ENCODE data around the gene PDLIM1.

Gene PDLIM1

GRCh38 chr10:95265572-95265971 is 25.2 kb downstream of the PDLIM1 start:
- DNase-seq (ENCODE audit: low read depth in 2 of 2): no peak

- DNase-seq (ENCODE audit: low read depth in 2 of 2): no peak
Measured at GRCh38 chr10:95264227-95265051, 26.4 kb downstream of the PDLIM1 start.

- no peak for DNase-seq (ENCODE audit: low read depth in 2 of 2)
Measured at GRCh38 chr10:95263864-95264226, 27.0 kb downstream of the PDLIM1 start.

DNA sequence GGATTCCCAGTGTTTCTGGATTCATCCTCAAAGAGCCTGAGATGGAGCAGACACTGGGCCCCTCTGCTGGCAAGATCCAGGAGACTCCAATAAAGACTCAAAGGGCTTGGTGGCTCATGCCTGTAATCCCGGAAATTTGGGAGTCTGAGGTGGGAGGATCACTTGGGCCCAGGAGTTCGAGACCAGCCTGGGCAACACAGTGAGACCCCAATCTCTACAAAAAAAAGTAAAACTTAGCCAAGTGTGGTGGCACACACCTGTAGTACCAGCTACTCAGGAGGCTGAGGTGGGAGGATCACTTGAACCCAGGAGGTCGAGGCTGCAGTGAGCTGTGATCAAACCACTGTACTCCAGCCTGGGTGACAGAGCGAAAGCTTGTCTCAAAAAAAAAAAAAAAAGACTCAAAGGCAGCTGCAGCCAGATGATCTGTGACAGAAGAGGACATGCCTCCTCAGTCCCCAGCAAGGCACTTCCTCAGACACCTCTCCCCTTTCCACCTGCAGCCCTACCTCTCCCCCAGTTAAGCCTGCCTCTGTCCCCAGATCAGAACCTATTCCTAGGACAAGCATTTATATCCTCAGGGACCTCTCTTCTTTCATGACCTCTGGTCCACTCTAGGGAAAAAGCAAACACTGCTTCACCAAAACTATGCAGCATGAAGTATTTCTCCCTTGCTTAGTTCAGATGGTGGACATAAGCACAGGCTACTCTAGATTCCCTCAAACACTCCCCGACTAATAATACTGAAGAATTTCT is 27.9 kb downstream of the PDLIM1 start:
- DNase-seq (ENCODE audit: low read depth in 2 of 2): no peak

GRCh38 chr10:95261926-95262325 is 28.9 kb downstream of the PDLIM1 start:
- no peak for DNase-seq (ENCODE audit: low read depth in 2 of 2)

- no peak for DNase-seq (ENCODE audit: low read depth in 2 of 2)
Measured at GRCh38 chr10:95260909-95261552, 29.8 kb downstream of the PDLIM1 start.

GRCh38 chr10:95260397-95260881 is 30.4 kb downstream of the PDLIM1 start:
- no peak for DNase-seq (ENCODE audit: low read depth in 2 of 2)

GRCh38 chr10:95257849-95258248 is 33.0 kb downstream of the PDLIM1 start:
- no peak for DNase-seq (ENCODE audit: low read depth in 2 of 2)

DNA sequence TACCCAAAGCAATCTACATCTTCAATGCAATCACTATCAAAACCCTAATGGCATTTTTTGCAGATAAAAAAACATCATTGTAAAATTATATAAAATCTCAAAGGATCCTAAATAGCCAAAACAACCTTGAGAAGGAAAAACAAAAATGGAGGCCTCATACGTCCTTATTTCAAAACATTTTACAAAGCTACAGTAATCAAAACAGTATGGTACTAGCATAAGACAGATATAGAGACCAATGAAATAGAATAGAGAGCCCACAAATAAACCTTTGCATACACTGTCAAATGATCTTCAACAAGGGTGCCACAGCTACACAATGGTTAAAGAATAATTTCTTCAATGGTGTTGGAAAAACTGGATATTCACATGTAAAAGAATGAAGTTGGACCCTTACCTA is 34.5 kb downstream of the PDLIM1 start:
- DNase-seq (ENCODE audit: low read depth in 2 of 2): no peak

- no peak for DNase-seq (ENCODE audit: low read depth in 2 of 2)
Measured at GRCh38 chr10:95254629-95255028, 36.2 kb downstream of the PDLIM1 start.

DNA sequence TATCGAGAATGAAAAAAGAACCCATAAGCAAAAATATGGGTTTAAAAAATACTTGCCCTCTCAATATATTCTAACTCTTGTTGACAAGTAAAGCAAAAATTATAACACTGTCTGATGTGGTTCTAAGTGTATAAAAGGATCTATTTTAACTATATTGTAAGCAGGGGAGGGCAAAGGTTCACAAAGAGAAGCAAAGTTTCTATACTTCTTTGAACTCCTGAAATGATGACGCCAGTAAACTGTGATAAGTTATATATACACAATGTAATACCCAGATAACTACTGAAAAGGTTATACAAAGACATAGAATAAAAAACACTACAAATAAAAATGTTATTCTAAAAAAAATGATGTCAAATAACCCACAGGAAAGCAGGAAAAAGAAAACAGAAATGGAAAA is 37.1 kb downstream of the PDLIM1 start:
- DNase-seq (ENCODE audit: low read depth in 2 of 2): no peak

DNA sequence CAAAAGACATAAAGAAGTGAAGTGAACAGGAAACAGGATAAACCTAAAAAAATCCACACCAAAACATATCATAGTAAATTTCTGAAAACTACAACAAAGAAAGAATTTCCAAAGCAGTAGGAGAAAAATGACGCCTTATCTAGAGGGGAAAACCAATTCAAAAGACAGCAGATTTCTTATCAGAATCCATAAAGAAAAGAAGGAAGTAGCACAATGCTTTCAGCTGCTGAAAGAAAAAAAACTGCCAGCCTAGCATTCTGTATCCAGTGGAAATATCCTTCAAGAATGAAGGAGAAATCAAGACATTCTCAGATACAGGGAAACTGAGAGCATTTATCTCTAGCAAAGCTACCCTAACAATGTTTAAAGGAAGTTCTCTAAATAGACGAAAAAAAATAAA is 37.8 kb downstream of the PDLIM1 start:
- no peak for DNase-seq (ENCODE audit: low read depth in 2 of 2)

DNA sequence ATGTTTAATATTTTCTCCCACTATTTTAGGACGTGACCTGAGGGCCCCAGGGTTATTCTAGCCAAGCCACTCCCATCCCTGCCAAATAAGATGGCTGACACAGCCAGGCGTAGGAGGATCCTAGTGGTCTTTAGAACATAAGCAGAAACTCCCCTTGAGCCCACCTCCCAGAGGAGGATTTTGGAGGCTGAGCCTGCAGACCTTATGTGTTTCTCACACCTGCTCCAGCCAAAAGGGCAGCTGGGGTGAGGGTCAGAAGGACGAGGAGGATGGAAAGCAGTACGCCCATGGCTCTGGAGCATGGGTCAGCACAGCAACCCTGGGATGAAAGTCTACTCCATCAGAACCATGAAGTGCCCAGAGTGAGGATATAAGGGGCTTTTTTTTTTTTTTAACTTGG is 39.9 kb downstream of the PDLIM1 start:
- DNase-seq (ENCODE audit: low read depth in 2 of 2): no peak

DNA sequence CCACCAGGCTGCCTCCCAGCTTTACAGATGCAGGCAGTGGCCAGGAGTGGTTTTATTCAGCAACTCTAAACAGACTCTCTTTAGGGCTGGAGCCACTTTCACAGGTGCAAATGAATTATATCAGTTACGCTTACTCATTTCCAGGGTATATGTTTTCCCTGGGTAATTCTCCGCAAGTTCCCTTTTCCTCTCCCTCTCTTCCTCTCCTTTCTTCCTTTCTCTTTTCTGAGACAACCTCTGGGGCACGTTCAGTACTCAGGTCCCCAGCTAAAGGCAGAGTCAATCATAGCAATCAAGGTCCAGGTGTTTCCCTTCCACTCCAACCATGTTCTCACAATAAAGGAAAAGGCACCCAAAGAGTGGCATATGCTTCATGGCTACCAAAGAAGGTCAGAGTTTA is 41.3 kb downstream of the PDLIM1 start:
- no peak for DNase-seq (ENCODE audit: low read depth in 2 of 2)

- no peak for DNase-seq (ENCODE audit: low read depth in 2 of 2)
Measured at GRCh38 chr10:95248989-95249388, 41.8 kb downstream of the PDLIM1 start.

DNA sequence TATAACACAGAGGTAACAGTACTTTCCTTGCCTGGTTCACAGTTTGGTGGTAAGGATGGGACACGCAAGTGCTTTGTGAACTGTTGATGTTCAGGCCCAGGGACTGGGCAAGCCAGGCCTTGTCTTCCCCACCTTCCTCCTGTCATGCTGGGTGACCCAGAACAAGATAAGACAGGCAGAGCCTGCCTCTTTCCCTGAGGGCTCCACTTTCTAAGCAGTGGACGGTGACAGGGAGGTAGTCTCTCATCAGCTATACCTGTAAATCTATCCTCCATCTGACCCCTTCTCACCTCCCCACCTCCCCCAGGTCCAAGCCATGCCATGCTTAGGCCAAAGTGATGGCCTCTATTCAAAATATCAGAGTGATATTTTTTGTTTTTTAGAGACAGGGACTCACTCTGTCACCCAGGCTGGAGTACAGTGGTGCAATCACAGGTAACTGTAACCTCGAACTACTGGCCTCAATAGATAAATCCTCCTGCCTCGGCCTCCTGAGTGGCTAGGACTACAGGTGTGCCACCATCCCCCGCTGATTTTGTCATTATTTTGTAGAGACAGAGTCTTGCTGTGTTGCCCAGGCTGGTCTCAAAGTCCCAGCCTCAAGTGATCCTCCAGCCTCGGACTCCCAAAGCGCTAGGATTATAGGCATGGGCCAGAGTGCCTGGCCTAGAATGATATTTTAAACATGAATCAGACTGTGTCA is 42.8 kb downstream of the PDLIM1 start:
- DNase-seq (ENCODE audit: low read depth in 2 of 2): no peak

DNA sequence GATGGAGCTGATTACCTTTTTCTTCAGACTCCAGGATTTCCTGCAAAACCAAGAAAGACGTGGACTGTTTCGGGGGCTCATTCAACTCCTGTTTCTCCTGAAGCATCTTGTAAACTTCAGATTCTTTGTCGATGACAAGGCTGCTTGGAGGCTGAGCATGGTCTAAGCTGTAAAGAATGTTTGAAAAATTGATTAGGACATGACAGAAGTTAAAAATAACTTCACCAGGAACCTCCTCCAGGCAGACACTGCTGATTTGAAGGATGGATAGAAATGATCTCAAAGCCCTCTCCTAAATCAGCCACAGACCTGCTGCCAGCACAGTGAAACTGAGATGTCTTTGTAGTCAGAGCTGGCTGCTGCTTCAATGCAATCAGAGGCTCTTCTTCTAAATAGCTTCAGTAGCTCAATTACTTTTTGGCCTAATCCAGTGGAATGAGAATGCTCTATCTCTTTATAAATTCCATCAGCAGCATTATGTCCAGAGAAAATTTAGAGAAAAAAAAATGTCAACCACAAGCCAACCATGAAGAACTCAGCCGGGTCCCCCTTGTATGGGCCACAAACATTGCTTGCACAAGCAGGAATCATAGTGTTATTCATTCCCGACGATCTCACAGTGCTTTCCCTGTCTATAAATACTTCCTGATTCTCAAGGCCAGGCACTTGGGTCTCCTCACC is 43.5 kb downstream of the PDLIM1 start:
- DNase-seq (ENCODE audit: low read depth in 2 of 2): no peak

GRCh38 chr10:95246582-95247051 is 44.2 kb downstream of the PDLIM1 start:
- peak in 1 of 2 donors; percentile 9 for DNase-seq (ENCODE audit: low read depth in 2 of 2)

DNA sequence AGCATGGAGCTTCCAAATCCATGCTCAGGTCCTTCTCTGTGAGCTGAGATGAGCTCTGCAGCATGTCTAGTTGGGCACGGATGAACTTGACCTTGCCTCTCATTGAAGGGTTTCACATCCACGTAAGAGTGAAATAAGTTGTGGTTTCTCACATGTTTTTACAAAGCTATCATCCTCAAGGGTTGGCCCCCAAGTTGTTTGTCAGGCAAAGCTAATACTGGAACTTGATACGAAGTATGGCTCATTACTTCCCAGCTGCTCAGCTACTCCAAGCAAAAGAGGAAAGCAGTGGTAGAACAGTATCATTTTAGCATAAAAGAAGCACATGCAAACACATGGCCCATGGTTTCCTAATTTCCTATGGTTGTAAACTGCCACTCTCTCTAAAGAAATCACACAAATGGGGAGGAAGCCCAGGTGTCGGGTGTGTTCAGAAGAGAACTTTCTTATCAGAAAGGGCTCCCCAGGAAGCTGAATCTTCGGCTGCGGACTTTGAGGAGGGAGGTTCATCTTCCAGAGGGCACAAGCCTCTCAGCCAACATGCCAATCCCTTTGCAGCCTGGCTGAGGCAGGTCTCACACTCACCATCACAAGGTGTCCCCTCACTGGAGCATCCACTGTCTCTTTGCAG is 45.3 kb downstream of the PDLIM1 start:
- no peak for DNase-seq (ENCODE audit: low read depth in 2 of 2)

- DNase-seq (ENCODE audit: low read depth in 2 of 2): no peak
Measured at GRCh38 chr10:95244152-95244551, 46.7 kb downstream of the PDLIM1 start.

GRCh38 chr10:95243318-95243617 is 47.5 kb downstream of the PDLIM1 start:
- DNase-seq (ENCODE audit: low read depth in 2 of 2): no peak

Data from stimulated activated CD8-positive, alpha-beta memory T cell treated with anti-CD3 and anti-CD28 coated beads, Interleukin-15, amount 100 ng/mL, for 4 hours (primary cell).